RKO (cell line): Measurements from ENCODE around the gene CHD2.
"Not testable (repeated sequence)": the region's sequence is repeated elsewhere in the genome, so short reads cannot be mapped to it uniquely, and the experiment has no call there.

Experiments
- DNase-seq: peaks from one replicate; pipeline ENCODE4 v3.0.0-alpha.2; 2016; ENCODE audit warnings: low spot score

Gene CHD2

GRCh38 chr15:93035953-93036810 lies 136.1 kb downstream of the CHD2 start:
- DNase-seq = peak; percentile 43

- DNase-seq = no peak
Observed at GRCh38 chr15:93036951-93037819, 137.1 kb downstream of the CHD2 start.

GRCh38 chr15:93037820-93038705 lies 137.9 kb downstream of the CHD2 start:
- DNase-seq = no peak

- DNase-seq = not testable (repeated sequence)
Observed at GRCh38 chr15:93039562-93040287, 139.6 kb downstream of the CHD2 start.

- DNase-seq = no peak
Observed at GRCh38 chr15:93040288-93041158, 140.4 kb downstream of the CHD2 start.

- no peak for DNase-seq
Observed at GRCh38 chr15:93041159-93041547, 141.0 kb downstream of the CHD2 start.

GRCh38 chr15:93042211-93042610 lies 142.1 kb downstream of the CHD2 start:
- DNase-seq = no peak

GRCh38 chr15:93042691-93043378 lies 142.7 kb downstream of the CHD2 start:
- DNase-seq = no peak

- no peak for DNase-seq
Observed at GRCh38 chr15:93043621-93044300, 143.6 kb downstream of the CHD2 start.

GRCh38 chr15:93044301-93045190 lies 144.4 kb downstream of the CHD2 start:
- DNase-seq = no peak

GRCh38 chr15:93045191-93045785 lies 145.2 kb downstream of the CHD2 start:
- no peak for DNase-seq

GRCh38 chr15:93046120-93046519 lies 146.0 kb downstream of the CHD2 start:
- DNase-seq = no peak

- DNase-seq = no peak
Observed at GRCh38 chr15:93046721-93047120, 146.6 kb downstream of the CHD2 start.

- DNase-seq = no peak
Observed at GRCh38 chr15:93047621-93048425, 147.7 kb downstream of the CHD2 start.

GRCh38 chr15:93048426-93048721 lies 148.2 kb downstream of the CHD2 start:
- DNase-seq = no peak

GRCh38 chr15:93048759-93049161 lies 148.6 kb downstream of the CHD2 start:
- DNase-seq = no peak

- DNase-seq = no peak
Observed at GRCh38 chr15:93049233-93049632, 149.1 kb downstream of the CHD2 start.
